Loucy (cell line): ENCODE results near the gene RICTOR.

Source experiments
- H2AFZ ChIP-seq: fragments of 200-600 bp; sonication (generic); 2 replicates; pipeline ENCODE4 v1.6.0; 2016; ENCODE audit warnings: antibody characterized with exemption, mild to moderate bottlenecking, low read length, moderate library complexity
- H3F3A ChIP-seq: fragments of 200-600 bp; 2 replicates; pipeline ENCODE4 v1.6.0; 2016; ENCODE audit warnings: antibody characterized with exemption, low read depth, mild to moderate bottlenecking
- H3K27me3 ChIP-seq: fragments of 200-600 bp; sonication (generic); 2 replicates; pipeline ENCODE4 v1.6.1; 2014; ENCODE audit warnings: low read length, mild to moderate bottlenecking; ENCODE audit not compliant: insufficient read depth, poor library complexity, severe bottlenecking
- H3K36me3 ChIP-seq: fragments of 200-600 bp; sonication (generic); 2 replicates; pipeline ENCODE4 v1.6.1; 2016; ENCODE audit warnings: low read length; ENCODE audit not compliant: insufficient read depth
- H3K4me1 ChIP-seq: fragments of 200-600 bp; sonication (generic); 2 replicates; pipeline ENCODE4 v1.5.1; 2014; ENCODE audit warnings: low read length, mild to moderate bottlenecking; ENCODE audit not compliant: insufficient read depth, poor library complexity, severe bottlenecking
- H3K4me2 ChIP-seq: fragments of 200-600 bp; sonication (generic); 2 replicates; pipeline ENCODE4 v1.6.0; 2014; ENCODE audit warnings: antibody characterized with exemption, low read length, low read depth, mild to moderate bottlenecking; ENCODE audit not compliant: poor library complexity, severe bottlenecking
- H3K4me3 ChIP-seq: fragments of 200-600 bp; sonication (generic); 2 replicates; pipeline ENCODE4 v1.5.1; 2014; ENCODE audit warnings: low read length, mild to moderate bottlenecking, mixed read lengths; ENCODE audit not compliant: poor library complexity, severe bottlenecking
- H3K79me2 ChIP-seq: fragments of 200-600 bp; sonication (generic); 2 replicates; pipeline ENCODE4 v1.6.1; 2014; ENCODE audit warnings: low read length; ENCODE audit not compliant: insufficient read depth
- H3K9ac ChIP-seq: fragments of 200-600 bp; sonication (generic); 2 replicates; pipeline ENCODE4 v1.6.0; 2014; ENCODE audit warnings: mild to moderate bottlenecking, low read depth, low read length, moderate library complexity; ENCODE audit not compliant: poor library complexity, severe bottlenecking
- H3K9me2 ChIP-seq: fragments of 200-600 bp; sonication (generic); replicated peaks from 2 replicates; pipeline ENCODE4 v1.6.1; 2016; ENCODE audit warnings: low read depth, low read length, mixed read lengths
- H3K9me3 ChIP-seq: fragments of 200-600 bp; sonication (generic); 2 replicates; pipeline ENCODE4 v1.6.1; 2014; ENCODE audit warnings: mild to moderate bottlenecking, antibody characterized with exemption, low read length, low read depth; ENCODE audit not compliant: insufficient read depth
- H4K20me1 ChIP-seq: fragments of 200-600 bp; sonication (generic); 2 replicates; pipeline ENCODE4 v1.6.0; 2014; ENCODE audit warnings: antibody characterized with exemption, low read length, mild to moderate bottlenecking; ENCODE audit not compliant: insufficient read depth, poor library complexity, severe bottlenecking
- EZH2phosphoT487 ChIP-seq: fragments of 200-600 bp; IDR thresholded peaks from 2 replicates; pipeline ENCODE4 v1.6.1; 2018; ENCODE audit warnings: antibody characterized with exemption, mild to moderate bottlenecking, moderate library complexity, borderline replicate concordance
- TF ChIP-seq, protein P1 (sequence below): fragments of 200-600 bp; sonication (generic); conservative IDR thresholded peaks from 2 replicates; pipeline ENCODE4 v1.5.1; 2014; ENCODE audit warnings: mild to moderate bottlenecking, antibody characterized with exemption, low read length

Gene RICTOR

DNA sequence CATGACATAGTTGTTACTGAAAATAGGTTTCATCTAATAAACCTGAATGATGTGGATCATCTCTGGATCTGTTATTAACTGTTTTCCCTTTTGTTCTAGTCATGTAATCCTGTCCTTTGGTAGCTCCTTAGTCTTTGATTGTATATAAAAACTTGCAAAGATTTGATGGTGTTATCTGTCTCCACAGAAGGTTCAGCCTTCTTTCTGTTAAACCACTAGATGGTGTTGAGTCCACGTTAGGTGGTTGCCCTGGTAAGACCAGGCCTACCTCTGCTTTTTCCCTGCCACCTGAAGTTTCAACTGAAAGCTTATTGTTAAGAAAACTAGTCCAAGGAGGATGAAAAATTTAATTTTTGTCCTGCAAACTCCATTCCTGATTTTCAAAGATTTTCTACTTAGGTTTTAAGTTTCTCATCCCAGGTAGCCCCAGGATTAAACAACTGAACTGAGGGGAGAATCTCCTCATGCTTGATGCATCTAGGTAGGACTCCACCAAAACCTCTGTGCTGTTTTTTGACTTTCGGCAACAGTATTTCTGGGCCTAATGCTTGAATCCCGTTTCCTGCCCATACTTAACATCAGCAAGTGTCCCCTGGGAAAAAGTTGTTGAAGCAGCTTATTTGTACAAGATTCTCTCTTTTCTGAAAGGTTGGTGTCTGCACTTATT is 68.5 kb downstream of the RICTOR start:
- H3K9me3 ChIP-seq, result peaks cover 4% of the 10 kb centered on the region; the same call in 1 of the 2 replicates
- H2AFZ ChIP-seq, result no peak overlapping the region
- no peak overlapping the region for H3K9ac ChIP-seq
- no peak overlapping the region for H3K4me2 ChIP-seq
- TF ChIP-seq EZH2phosphoT487, result no peak
- TF ChIP-seq, protein P1, sequence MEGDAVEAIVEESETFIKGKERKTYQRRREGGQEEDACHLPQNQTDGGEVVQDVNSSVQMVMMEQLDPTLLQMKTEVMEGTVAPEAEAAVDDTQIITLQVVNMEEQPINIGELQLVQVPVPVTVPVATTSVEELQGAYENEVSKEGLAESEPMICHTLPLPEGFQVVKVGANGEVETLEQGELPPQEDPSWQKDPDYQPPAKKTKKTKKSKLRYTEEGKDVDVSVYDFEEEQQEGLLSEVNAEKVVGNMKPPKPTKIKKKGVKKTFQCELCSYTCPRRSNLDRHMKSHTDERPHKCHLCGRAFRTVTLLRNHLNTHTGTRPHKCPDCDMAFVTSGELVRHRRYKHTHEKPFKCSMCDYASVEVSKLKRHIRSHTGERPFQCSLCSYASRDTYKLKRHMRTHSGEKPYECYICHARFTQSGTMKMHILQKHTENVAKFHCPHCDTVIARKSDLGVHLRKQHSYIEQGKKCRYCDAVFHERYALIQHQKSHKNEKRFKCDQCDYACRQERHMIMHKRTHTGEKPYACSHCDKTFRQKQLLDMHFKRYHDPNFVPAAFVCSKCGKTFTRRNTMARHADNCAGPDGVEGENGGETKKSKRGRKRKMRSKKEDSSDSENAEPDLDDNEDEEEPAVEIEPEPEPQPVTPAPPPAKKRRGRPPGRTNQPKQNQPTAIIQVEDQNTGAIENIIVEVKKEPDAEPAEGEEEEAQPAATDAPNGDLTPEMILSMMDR, result peak; percentile 65
- H3F3A ChIP-seq, result no peaks in the 10 kb centered on the region
- peaks cover 6% of the 10 kb centered on the region for H4K20me1 ChIP-seq
- no peaks in the 10 kb centered on the region for H3K27me3 ChIP-seq
- peaks cover 4% of the 10 kb centered on the region for H3K4me1 ChIP-seq
- 0 out of 2 replicates have a peak, but pooled peaks cover 2% of the 10 kb centered on the region for H3K79me2 ChIP-seq
- H3K36me3 ChIP-seq, result peaks cover 28% of the 10 kb centered on the region
- H3K9me2 ChIP-seq, result no peaks in the 10 kb centered on the region
- no peak overlapping the region for H3K4me3 ChIP-seq

GRCh38 chr5:39001683-39002082 is 72.5 kb downstream of the RICTOR start:
- Histone ChIP-seq H3F3A (no peaks in the 10 kb centered on the region), H3K4me3 (no peak overlapping the region), H4K20me1 (peaks cover 16% of the 10 kb centered on the region), H3K9ac (no peak overlapping the region), H3K4me1 (peaks cover under 1% of the 10 kb centered on the region), H3K36me3 (peaks cover 23% of the 10 kb centered on the region), H3K9me3 (no peaks in the 10 kb centered on the region), H3K27me3 (no peaks in the 10 kb centered on the region), H3K4me2 (no peak overlapping the region), H3K79me2 (peaks cover 12% of the 10 kb centered on the region), H2AFZ (no peak overlapping the region), H3K9me2 (no peaks in the 10 kb centered on the region)
- TF ChIP-seq, protein P1, result no peak
- TF ChIP-seq EZH2phosphoT487, result no peak

DNA sequence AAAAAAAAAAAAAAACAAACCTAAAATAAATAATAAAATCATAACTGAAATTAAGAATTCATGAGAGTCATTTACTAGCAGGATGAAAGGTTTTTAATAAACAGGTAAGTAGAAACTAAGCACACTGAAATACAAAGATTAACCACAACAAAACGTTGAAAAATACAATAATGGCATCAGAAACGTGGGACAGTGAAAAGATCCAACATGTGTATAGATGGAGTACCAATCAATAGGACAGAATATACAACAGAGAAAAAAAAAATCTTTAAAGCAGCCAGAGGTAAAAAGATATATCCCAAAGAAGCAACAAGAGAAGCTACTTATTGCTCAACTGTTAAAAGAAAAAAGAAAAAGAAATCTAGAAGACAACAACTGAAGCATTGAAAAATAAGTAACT is 75.2 kb downstream of the RICTOR start:
- peaks cover 39% of the 10 kb centered on the region; the same call in 1 of the 2 replicates for H3K36me3 ChIP-seq
- no peaks in the 10 kb centered on the region for H3K4me1 ChIP-seq
- peaks cover 16% of the 10 kb centered on the region for H3K79me2 ChIP-seq
- H3K9me2 ChIP-seq, result no peaks in the 10 kb centered on the region
- no peak overlapping the region for H3K4me2 ChIP-seq
- H2AFZ ChIP-seq, result no peak overlapping the region
- peaks cover 11% of the 10 kb centered on the region for H4K20me1 ChIP-seq
- no peak overlapping the region for H3K9ac ChIP-seq
- H3K4me3 ChIP-seq, result no peak overlapping the region
- no peaks in the 10 kb centered on the region for H3K27me3 ChIP-seq
- TF ChIP-seq EZH2phosphoT487, result no peak
- TF ChIP-seq, protein P1, result no peak
- no peaks in the 10 kb centered on the region for H3F3A ChIP-seq
- no peaks in the 10 kb centered on the region for H3K9me3 ChIP-seq
